ENCODE results near the gene RRBP1.

DNA sequence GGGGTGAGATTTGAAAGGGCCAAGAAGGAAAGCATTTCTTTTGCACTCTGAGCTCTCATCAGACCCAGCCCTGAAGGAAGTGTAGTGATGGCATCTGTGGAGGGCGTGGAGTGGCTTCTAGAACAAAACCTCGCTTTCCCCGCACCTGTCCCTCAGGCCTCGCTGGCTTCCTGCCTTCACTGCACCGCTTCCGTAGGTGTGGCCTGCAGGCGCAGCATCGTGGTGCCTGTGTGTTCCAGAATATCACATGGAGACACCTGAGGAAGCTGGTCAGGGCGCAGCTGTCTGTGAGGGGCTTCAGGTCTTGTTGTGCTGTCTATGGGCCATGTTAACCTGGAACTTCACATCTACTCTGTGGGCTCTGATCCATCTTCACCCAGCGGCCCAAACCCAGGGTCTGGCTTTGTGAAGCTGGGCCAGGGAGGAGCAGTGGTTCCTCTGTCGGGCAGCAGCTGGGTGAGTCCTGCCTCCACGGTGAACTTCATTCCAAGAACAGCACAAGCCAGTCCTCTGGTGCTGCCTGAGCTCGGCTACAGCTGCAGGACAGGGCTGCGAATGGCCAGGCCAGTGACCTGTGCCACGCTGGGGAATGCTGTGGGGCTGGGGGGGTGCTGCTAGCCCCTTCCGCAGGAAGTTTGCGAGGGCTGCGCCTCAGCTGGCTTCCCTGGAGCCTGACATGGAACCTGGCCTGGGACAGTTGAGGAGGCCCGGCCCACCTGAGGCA, 71.3 kb downstream of the RRBP1 start:
- TF ChIP-seq, protein P1, sequence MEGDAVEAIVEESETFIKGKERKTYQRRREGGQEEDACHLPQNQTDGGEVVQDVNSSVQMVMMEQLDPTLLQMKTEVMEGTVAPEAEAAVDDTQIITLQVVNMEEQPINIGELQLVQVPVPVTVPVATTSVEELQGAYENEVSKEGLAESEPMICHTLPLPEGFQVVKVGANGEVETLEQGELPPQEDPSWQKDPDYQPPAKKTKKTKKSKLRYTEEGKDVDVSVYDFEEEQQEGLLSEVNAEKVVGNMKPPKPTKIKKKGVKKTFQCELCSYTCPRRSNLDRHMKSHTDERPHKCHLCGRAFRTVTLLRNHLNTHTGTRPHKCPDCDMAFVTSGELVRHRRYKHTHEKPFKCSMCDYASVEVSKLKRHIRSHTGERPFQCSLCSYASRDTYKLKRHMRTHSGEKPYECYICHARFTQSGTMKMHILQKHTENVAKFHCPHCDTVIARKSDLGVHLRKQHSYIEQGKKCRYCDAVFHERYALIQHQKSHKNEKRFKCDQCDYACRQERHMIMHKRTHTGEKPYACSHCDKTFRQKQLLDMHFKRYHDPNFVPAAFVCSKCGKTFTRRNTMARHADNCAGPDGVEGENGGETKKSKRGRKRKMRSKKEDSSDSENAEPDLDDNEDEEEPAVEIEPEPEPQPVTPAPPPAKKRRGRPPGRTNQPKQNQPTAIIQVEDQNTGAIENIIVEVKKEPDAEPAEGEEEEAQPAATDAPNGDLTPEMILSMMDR (conservative IDR thresholded peaks at IDR 0.05 in 1 of 2, IDR thresholded peaks at IDR 0.05 in 1 of 2; ENCODE audit: extremely low read depth in 1 of 2, insufficient read depth in 1 of 2, low read depth in 1 of 2, low read length in 2 of 2) = no peak
- no peak for TF ChIP-seq EZH2 (IDR thresholded peaks at IDR 0.05; ENCODE audit: borderline replicate concordance, low read length)
